Measurements from ENCODE around the gene SHQ1.

GRCh38 chr3:72829701-72830100 lies 18.5 kb downstream of the SHQ1 start:
- TF ChIP-seq CTCF (conservative IDR thresholded peaks at IDR 0.05) (no peak), EZH2 (IDR thresholded peaks at IDR 0.05; ENCODE audit: low read depth) (no peak)
